Cardiac septum (tissue), 1 donor: ENCODE measurements around the gene SMIM35. TPM values are rescaled to one million over a fixed set of nuclear protein-coding genes. Genes with fewer than 3 reads are reported as not detected.
A peak's percentile ranks its signal among the peaks of the same experiment; 100 is the strongest.

Experiments used
- DNase-seq: peaks from one replicate; pipeline ENCODE4 v3.0.0-alpha.2; 2020; ENCODE audit warnings: low spot score
- intact Hi-C: fragments of 100-400 bp; cut with DNase I; formaldehyde crosslinking; loops from one replicate; pipeline ENCODE4 v1.14.0; 2022
- total RNA-seq: library from RNA; stranded (reverse); fragmentation: NEBNext Ultra II Directional; extraction: Animal tissue kit (Norgen Biotek cat#: 25700); gene quantifications from one replicate; pipeline ENCODE4 v1.2.1, GENCODE V29; 2021
- donor health status: DM: no; HTN: no; CAD: no.

SMIM35 gene
- total RNA-seq, 1 donor from 2014 or later = not detected

GRCh38 chr11:118048472-118049370, 38.0 kb downstream of the SMIM35 start:
- peak; percentile 31 for DNase-seq
- intact Hi-C loops = no loop called here

- peak; percentile 69 for DNase-seq
- intact Hi-C loops = no loop called here
Observed at GRCh38 chr11:118047749-118048148, 39.0 kb downstream of the SMIM35 start.

DNA sequence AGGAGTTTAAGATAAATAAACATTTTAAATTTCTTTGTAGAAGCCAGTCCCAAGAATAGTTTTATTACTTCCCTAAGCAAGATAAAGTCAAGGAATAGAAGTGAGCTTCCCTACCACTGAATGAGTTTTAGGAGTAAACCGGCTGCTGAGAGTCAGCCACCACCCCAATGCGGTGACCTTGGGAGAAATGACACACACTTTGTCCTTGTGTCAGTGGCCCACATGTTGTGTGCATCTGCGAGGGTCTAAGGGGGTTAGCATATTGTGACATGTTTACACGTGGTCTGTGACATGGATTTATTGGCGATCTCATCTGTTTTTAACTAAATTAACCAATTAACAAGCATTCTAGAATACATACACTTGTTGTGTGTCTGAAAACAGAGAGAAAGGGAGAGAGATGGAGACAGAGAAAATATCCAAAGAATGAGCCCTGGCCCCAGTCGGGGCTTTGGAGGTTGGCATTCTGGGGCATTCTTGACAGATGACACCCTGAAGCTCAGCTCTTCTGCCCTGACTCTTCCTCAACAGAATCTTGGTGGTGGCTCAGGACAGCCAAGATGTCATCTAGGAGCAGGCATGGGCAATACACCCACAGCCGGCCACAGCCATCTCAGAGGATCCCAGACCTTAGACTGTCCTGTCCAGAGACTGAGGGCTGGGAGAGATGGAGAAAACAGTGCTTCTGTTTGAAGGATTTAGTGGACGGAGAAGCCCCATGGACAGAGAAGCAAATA, 39.6 kb downstream of the SMIM35 start:
- peak; percentile 20 for DNase-seq
- intact Hi-C loops = no loop called here

DNA sequence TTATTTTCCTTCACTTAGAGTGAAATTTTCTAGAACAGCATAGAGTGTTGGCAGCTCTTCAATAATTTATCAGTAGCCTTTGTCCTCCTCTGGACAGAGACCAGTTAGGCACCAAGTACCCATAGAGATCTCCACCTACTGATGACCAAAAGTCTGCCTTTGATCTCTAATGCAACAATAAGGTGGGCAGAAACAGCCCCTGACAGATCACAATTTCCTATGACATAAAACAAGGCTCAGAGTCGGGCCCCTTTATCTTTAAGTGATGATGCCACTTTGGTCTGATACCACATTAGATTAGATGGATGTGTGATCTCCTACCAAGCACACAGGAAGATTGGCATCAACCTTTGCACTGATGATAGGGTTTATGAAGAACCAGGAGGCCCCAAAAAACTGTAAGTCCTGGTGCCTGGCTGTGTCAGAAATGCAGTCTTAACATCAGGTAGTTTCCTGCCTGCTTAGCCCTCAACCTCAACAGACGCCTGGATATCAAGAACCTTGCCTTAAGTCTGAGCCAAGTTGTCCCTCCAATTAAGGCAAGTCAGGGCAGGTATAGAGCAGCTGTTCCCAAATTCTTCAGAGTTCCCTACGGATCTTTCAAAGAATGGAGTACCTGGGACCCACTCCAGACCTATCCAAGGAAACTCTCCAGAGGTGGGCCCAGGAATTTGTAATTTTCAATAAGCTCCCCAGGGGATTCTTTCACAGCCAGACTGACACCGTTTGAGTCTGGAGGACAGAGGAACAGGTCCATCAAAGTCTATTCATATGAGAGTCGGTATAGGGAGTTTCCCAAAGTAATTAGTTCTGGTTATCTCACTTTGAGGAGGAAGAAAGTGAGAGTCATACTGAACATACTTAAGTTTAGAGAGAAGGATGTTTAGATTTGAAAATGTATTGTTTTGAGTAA, 40.5 kb downstream of the SMIM35 start:
- DNase-seq = no peak
- intact Hi-C loops = no loop called here

DNA sequence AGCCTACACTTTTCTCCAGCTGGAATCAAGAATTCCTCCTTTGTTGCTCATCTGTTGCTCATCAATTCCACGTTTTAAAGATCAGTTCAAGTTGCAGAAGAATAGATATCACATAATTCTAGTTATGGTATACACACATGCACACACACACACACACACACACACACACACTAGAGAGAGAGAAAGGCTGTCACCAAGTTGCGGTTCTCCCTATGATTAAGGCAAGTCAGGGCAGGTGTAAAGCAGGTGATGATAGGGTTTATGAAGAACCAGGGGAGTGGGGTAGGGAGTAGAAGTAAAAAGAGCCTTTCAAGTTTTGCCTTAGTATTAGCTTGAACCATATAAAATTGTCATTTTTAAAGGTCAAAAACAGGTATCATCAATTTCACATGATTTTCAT, 41.6 kb downstream of the SMIM35 start:
- DNase-seq = no peak
- intact Hi-C loops = no loop called here

DNA sequence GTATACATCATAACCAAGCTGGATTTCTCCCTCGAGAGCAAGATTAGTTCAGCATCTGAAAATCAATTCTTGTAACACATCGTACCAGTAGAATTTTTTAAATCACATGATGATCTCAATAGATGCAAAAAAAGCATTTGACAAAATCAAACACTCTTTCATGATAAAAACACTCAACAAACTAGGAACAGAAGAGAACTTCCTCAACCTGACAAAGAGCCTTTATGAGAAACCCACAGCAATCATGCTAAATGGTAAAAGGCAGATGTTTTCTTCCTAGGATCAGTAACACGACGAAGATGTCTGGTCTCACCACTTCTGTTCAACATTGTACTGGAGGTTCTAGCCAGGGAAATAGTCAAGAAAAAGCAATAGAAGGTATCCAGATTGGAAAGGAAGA, 44.0 kb downstream of the SMIM35 start:
- no peak for DNase-seq
- intact Hi-C loops = no loop called here

- intact Hi-C loops = no loop called here
- DNase-seq = no peak
Observed at GRCh38 chr11:118042141-118042540, 44.6 kb downstream of the SMIM35 start.

DNA sequence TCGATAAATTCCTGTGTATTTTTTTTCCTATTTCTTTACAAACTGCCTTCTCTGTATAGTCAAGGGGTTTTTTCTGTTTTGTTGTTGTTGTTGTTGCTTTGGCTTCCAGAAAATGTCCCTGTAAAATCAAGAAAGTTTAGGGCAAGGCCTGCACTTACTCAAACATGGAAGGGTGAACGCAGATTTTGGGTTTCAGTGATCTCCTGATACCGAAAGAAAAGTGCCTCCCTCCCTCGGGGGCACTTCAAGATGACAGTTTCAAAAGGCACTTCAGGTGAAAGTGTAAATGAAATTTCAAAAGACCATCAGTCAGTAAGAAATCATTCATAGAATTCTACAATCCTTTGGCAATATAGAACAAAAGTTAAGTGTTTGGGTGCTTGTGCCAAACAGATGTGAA, 53.3 kb downstream of the SMIM35 start:
- no peak for DNase-seq
- intact Hi-C loops = no loop called here

DNA sequence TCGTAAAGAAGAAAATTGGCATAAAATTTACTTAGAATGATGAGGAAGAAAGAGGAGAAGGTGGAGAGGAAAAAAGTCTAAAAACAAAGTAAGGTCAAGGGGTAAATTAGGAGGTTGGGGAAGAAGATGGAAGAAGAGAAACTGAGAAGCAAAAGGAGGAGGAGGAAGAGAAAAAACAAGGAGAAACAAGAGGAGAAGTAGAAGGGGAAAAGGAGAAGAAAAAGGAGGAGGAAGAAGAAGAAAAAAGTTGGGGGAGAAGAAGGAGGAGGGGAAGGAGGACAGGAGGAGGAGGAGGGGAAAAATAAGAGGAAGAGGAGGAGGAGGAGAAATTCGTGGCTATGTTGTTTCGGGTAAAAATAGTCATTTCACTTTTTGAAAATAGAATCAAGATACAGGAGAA, 58.1 kb downstream of the SMIM35 start:
- intact Hi-C loops = no loop called here
- no peak for DNase-seq

- DNase-seq = no peak
- intact Hi-C loops = no loop called here
Observed at GRCh38 chr11:118027694-118028093, 59.1 kb downstream of the SMIM35 start.

DNA sequence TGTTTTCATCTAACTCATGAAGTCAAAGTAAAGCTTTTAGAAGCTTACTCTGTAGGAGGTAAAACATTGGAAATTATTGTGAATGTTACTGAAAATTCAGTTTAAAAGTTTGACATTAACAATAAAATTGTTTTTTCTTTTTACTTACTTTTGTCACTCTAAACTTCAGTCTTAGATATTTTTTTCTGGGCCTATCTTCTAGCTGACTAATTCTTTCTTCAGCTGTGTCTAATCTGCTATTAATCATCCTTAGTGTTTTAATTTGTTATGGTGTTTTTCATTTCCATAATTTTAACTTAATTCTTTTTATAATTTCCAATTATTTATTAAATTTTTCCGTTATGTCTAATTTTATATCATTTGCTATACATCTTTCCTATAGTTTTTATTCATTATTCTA, 65.6 kb downstream of the SMIM35 start:
- DNase-seq = no peak
- intact Hi-C loops = no loop called here

- intact Hi-C loops = no loop called here
- DNase-seq = no peak
Observed at GRCh38 chr11:118018401-118018800, 68.4 kb downstream of the SMIM35 start.

DNA sequence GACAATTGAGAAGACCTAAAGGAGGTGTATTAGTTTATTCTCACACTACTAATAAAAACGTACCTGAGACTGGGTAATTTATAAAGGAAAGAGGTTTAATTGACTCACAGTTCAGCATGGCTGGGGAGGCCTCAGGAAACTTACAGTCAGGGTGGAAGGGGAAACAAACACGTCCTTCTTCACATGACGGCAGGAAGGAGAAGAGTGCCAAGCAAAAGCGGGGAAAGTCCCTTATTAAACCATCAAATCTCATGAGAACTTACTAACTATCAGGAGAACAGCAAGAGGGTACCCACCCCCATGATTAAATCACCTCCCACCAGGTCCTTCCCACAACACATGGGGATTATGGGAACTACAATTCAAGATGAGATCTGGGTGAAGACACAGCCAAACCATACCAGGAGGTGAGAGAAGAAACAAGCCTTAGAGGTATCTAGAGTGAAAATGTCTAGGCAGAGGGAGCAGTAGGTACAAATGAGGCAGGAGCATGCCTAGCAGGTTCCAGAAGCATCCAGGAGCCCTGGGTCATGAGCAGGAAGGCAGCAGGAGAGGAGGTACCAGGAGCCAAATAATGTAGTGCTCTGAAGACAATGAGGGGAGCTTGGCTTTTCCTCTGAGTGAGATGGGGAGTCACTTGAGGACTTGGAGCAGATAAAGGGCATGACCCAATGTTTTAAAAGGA, 69.0 kb downstream of the SMIM35 start:
- intact Hi-C loops = no loop called here
- DNase-seq = no peak

- no peak for DNase-seq
- intact Hi-C loops = no loop called here
Observed at GRCh38 chr11:118017111-118017510, 69.7 kb downstream of the SMIM35 start.

- intact Hi-C loops = no loop called here
- no peak for DNase-seq
Observed at GRCh38 chr11:118016104-118016503, 70.7 kb downstream of the SMIM35 start.

GRCh38 chr11:118015385-118015841, 71.3 kb downstream of the SMIM35 start:
- intact Hi-C loops = no loop called here
- no peak for DNase-seq

DNA sequence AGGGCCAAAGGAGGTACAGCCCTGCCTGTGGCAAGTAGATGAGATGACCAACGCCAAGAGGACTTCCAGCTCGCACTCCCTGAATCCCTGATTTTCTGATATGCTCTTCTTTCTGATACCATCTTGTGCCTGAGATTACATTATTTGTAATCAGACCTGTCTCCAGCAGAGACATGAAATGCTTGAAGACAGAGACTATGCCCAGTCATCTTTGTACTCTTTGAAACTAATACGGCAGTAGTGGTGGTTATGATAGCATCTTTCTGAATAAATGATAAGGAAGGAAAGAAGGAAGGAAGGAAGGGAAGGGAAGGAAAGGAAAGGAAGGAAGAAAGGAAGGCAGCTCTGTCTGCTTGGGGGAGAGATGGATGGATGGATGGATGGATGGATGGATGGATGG, 72.7 kb downstream of the SMIM35 start:
- intact Hi-C loops = no loop called here
- DNase-seq = no peak

GRCh38 chr11:118012083-118012669, 74.6 kb downstream of the SMIM35 start:
- intact Hi-C loops = no loop called here
- DNase-seq = no peak
